ENCODE measurements around the gene TNK2.

- TF ChIP-seq EZH2 (IDR thresholded peaks at IDR 0.05; ENCODE audit: borderline replicate concordance, low read length) = no peak
- TF ChIP-seq CTCF (conservative IDR thresholded peaks at IDR 0.05 in 1 of 2, IDR thresholded peaks at IDR 0.05 in 1 of 2; ENCODE audit: extremely low read depth in 1 of 2, insufficient read depth in 1 of 2, low read depth in 1 of 2, low read length in 2 of 2) = no peak
These were observed 26.3 kb downstream of the TNK2 start for GRCh38 chr3:195882002-195882441.

All from mammary epithelial cell (primary cell).